Activated naive CD4-positive, alpha-beta T cell (primary cell): ENCODE measurements around the gene DGKD.

ENCODE experiments used
- DNase-seq, 4 experiments: peaks; one replicate each; lab custom pipeline; 2025; lab: John Stamatoyannopoulos, UW

The DGKD gene

DNA sequence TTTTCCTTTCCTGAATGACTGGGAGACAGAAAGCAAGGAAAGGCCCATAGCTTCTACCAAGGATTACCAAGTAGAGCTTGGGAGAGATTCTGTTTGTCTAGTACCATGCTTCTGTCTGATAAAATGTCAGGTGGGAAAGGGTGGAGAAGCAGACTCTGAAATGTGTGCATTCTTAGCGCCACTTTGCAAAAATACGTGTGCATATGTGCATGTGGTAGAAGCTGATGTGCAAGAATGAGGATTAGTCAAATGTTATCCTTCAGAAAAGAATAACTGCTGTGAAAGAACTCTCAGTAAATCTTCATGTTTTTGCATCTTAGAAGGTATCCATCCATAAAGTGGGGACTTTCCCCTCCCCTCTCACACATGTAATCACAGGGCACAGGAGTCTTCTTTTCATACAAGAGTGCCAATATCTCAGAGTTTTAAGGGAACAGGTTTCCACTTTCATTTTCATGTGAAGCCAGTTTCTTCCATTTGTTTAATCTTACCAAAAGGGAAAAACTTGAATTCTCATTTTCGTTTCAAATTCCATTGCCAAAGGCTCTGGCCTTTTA lies 15.4 kb upstream of the DGKD start:
- DNase-seq, result no peak

DNA sequence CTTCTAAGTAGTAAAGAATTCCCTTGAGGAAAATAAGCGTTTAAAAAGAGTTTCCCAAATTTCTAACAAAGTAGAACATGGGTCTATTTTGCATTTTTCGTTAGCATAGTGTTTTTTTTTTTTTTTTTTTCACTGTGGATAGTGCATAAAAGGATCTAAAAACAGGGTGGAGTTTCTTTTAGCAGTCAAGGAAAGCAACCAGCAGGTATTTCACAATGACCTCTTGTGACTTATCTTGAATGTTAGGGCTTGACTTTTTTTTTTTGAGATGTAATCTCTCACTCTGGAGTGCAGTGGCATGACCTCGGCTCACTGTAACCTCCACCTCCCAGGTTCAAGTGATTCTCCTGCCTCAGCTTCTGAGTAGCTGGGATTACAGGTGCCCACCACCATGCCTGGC lies 14.9 kb upstream of the DGKD start:
- no peak for DNase-seq

DNA sequence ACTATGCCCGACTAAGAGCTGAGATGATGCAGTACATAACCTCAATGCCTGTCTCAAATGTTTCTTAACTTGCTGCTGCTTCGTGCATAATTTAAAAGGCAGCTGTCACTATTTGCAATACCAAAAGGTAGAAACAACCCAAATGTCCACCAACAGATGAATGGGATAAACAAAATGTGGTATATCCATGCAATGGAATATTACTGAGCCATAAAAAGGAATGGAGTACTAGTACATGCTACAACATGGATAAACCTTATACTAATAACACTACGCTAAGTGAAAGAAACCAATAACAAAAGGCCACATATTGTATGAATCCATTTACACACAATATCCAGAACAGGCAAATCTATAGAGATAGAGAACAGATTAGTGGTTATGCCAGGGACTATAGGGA lies 13.0 kb upstream of the DGKD start:
- DNase-seq, result no peak

DNA sequence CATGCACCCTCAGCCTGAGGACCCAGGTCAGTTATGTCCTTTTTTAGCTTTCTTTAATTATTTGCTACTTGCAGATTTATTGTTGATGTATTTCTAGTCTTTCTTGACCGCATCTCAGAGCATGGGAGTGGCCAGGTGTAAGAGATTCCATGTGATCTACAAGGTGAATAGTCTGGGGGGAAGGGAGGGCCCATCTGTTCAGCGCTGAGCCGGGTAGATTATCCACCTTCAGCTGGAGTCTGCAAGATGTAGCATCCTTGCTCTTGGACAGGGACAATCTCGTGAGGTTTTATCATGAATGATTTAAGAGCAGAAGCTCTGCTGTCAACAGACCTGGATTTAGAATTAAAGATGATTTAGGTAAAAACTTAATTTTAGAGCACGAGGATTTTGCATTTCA lies 12.0 kb upstream of the DGKD start:
- no peak for DNase-seq

DNA sequence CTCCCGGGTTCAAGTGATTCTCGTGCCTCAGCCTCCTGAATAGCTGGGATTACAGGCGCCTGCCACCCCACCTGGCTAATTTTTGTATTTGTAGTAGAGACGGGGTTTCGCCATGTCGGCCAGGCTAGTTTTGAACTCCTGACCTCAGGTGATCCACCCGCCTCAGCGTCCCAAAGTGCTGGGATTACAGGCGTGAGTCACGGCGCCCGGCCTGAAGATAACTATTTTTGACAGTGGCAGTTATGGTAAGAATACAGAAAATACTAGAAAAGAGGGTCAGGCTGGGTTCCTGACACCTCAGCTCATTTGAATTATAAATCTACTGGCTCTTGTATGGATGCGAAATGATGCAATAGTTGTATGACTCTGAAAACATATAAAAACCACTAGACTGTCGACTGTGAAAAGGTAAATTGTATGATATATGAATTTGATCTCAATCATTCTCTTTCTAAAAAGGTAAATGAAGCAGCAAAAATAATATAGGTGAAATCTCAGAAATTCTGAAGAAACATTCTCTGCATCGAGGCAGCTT lies 11.1 kb upstream of the DGKD start:
- DNase-seq, result no peak

DNA sequence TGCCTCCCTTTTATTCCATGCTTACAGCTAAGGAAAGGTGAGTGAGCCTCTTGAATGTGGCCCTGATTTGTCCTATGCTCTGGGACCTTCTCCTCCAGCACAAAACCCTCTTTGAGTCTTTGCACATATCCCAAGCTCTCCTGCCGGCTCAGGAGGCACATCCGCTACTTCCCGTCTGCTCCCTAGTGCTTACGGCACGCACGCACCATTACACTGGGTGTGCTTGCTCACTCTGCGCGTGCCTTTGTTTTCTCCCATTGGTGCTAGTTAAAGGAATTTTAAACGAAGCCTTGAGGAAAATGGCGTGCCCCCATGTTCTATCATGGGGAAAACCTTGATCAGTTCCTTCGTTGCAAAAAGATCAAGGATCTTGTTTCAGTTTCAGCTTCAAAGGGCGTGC lies 7.9 kb upstream of the DGKD start:
- DNase-seq, result no peak

DNA sequence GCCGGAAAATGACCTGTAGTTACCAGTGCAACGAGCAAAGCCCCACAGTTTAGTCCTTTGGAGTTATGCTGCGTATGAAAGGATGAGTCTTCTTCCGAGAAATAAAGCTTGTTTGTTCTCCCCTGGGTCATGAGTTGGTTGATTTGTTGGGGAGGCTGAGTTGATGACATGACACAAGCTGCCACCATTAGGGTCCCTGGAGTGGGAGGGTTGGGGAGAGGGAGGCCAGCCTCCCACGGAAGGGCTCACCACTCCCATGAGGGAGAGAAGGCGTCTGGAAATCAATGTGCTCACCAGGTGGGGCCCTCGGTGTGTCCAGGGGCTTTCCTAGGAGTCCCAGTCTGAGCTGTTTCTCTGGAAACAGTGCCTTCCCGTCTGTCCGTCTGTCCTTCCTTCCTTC lies 7.4 kb upstream of the DGKD start:
- no peak for DNase-seq

DNA sequence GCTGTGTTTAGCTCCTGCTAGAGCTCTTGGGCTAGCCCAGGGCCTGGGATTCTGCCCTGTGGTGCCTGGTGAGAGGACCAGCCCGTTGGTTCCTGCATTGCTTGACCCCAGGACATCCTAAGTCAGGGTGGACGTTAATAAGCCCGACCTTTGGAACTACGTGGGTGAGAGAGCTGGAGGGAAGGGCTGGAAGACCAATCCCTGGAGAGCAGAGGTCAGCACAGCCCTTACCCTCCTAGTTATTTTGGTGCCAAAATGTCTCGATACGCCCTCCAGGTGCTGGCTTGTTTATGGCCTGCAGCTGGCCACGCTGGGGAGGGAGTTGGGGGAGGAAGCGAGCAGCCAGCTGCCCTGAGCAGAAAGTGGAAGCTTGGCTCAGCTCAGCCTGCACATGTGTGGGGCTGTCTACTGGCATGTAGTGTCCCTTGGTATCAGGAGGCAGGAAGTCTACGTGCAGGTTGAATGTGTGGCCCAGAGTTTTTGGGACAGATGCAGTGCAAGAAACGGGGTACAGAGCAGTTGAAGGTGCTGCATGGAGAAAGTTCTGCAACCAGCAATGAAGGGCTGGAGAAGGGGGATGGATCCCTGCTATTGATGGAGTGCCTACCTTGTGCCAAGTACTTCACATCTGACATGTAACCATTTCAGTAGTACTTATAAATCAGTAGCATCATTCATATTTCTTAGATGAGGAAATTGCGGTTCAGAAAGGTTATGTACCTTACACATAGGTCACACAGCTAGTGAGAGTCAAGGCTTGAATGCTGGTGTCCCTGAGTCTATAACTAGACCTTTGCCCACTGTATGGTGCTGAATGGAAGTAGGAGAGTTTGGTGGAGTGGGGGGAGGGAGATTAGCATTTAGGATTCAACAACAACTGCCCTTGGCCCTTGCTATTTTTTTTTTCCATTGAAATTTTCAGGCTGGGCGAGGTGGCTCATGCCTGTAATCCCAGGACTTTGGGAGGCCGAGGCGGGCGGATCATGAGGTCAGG lies 5.0 kb upstream of the DGKD start:
- no peak for DNase-seq

DNA sequence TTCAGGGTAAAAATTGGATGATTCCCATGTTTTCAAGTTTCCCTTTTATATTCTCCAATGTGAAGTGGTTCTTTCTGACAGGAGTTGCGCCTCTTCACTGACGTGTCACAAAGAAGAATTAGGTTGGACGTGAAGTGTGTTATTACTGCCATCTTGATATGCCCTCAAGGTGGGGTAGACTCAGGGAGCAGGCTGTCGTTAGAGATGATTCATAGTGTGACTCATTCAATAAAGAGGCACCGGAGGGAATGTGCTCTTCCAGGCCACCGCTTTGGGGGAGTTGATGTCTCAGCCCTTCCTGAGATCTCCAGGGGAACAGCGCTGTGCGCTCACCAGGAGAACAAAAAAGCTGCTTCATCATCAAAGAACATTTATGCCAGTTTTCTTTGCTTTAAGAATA lies 3.6 kb upstream of the DGKD start:
- no peak for DNase-seq

DNA sequence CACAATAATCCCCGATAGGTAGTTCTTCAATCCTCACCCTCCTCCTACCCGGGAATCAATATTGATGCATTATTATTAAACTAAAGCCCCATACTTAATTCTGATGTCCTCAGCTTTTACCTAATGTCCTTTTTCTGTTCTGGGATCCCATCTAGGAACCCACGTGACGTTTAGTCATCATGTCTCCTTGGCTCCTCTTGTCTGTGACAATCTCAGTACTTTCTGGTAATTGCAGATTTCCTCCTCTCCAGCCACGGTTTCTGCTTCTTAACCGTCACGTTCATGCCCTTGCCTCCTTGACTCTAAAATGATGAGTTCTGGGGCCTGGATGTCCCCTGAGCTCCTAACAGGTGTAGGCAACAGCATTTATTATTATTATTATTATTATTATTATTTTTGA lies 2.9 kb upstream of the DGKD start:
- no peak for DNase-seq

DNA sequence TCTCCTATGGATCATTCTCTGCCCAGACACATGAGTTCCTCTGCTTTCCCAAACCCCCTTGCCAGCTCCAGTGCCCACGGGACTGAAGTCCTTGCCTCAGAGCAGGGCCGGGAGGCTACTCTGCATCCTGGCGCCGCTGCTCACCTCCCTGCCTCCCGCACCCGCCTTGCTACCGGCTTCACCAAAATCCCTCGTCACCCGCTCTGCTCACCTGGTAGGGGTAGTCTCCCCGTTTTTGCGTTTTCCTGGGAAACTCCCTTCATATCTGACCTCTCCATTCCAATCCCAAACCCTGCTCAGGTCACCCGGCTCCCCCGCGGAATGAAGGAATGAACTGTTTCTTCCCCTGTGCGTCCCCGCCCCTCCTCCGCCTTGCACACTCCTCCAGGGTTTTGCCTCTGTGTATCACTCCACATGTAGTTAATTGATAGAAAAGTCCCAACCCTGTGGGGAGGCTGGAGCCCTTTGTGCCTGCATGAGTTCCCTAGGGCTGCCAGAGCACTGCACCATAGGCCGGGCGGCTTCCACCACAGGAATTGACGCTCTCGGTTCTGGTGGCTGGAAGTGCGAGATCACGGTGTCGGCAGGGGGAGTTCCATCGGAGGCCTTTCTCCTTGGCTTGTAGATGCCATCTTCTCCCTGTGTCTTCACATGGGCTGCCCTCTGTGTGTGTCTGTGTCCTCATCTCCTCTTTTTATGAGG lies 2.0 kb upstream of the DGKD start:
- no peak for DNase-seq

DNA sequence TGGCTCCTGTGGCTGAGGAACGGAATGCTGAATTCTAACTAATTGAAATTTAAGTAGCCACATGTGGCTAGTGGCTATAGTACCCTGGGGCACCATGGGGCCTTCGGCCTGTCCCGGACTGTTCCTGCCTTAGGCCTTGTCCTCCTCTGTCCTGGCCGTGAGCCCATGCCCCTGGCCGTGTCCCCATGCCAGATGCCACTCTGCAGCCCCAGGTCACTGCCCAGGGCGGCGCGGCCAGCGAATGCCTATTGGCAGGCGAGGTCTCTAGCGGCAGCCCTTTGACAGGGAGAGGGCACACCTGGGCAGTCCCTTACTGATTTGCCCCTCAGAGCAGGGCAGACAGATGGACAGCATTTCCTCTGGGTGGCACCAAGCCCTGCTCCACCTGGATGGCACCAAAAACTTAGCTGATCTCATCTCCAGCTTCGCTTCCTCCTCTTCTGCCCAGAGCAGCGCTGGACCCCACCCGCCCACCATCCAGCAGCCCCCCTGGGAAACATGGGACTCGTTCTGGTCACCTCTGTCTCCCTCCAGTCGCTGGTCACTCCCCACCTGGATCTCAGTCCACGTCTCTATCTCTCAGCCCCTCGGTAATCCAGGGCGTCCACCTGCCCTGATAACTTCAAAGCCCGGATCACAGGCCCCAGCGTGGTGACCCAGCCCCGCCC lies 1.1 kb upstream of the DGKD start:
- DNase-seq, result no peak

DNA sequence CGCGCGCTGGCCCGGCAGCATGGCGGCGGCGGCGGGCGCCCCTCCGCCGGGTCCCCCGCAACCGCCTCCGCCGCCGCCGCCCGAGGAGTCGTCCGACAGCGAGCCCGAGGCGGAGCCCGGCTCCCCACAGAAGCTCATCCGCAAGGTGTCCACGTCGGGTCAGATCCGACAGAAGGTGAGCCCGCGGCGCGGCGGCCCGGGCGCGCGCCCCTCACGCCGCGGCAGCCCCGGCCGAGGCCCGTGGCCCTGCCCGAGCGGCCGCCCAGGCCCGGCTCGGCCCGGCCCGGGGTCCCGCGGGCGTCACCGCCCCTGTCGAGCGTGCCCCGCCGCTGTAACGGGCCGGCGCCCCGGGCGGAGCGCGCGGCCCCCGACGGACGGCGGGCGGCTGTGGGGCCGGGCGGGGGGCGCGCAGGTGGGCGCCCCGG lies 218 bp downstream of the DGKD start:
- no peak for DNase-seq

DNA sequence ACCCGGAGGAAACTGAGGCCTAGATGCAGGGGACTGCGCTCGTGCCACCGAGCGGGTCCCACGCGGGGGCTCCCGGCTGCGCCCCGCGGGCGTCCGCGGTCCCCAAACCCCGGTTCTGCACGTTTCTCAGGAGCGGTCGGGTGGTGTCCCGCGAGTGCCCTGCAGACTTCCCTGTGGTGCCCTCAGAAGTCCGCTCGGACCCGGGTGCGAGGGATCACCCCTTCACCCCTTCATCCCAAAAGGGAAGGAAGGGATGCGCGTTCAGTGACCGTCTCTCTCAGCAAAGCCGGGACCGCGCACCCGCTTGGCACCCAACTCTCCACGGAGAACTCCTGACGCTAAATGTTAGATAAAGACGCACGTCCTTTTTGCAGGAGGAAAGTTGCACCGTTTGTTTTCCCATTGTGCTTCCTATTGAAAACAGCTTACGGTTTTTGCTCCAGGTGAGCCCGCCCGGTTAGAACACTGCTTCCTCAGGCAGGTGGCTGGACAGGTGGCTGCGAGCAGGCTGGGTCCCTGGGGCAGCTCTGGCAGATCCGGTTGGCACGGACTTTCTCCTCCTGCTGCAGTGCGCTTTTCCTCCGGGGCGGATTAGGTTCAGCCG lies 779 bp downstream of the DGKD start:
- no peak for DNase-seq

DNA sequence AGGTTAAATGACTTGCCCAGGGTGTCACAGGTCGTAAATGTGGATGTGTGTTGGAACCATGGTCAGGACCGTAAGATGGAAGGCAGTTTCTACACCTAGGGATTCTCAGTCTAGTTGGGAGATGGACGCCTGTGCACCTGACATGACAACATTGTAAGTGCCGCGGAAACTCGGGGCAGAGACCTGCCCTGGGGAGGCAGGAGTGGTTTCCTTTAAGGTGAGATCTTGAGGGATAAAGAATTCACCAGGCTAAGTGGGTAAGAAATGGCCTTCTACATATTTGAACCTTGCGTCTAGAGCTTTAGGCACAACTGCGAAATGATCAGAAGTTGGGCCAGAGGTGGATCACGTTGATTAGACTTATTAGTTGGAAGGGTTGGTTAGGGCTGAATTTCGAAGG lies 1.6 kb downstream of the DGKD start:
- DNase-seq, result no peak

DNA sequence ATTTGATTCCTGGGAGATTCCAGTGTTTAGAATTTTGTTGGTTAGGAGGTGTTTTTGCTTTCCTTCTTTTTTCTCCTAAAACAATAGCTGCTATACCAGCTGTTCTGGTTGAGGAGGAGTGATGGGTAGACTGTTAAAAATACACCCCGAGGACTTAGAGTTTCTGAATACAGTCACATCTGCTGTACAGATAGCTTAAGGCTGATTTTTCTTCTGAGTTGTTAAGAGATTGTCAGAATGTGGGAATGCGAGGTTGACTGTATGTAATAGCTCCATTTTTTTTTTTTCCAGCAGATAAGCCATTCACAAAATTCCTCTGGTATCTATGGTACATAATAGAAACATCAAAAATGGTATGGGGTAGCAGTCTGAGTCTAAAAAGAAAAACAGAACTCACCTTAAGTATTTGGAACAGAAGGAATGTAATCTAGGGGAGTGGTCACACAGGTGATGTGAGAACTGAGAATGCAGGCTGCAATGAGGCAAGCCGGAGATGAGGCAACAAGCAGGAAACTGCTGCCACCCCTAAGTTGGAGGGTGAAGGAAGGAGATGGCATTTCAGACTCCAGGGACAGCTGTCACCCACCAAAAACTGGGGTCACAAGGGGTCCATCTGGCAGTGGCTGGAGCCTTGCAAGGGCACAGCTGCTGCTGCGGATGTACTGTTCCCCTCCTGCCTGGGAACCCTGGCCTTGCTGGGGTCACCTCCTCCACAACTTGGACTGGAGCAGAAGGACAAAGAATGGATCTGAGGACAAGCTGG lies 2.4 kb downstream of the DGKD start:
- no peak for DNase-seq

DNA sequence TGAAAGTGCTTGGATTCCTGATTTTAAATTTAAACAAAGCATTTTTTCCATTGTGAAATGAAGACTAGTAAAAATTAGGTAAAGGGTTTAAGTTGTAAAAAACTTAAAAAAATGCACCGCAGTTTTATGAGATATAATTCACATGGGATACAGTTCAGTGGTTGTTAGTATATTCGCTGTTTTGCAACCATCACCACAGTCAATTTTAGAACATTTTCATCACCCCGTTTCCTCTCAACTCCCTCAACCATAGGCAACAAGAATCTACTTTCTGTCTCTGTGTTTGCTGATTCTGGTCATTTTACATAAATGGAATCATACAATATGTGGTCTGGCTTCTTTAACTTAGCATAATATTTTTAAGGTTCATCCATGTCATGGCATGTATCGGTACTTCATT lies 4.0 kb downstream of the DGKD start:
- no peak for DNase-seq

DNA sequence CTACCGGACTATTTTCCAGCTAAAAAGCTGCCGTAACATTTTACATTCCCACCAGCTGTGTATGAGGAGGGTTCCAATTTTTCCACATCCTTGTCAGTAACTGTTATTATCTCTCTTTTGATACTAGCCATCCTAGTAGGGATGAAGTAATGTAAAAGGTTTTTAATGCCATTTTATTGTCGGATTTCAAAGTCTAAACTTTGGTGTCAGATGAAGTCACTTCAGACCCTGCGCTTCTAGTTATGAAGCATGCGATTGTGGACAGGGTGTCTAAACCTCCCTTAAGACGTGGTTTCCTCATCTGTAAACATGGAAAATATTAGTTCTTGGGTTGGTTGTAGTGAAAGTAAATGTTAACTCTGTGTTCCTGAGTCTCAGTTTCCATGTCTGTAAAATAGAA lies 4.7 kb downstream of the DGKD start:
- no peak for DNase-seq

DNA sequence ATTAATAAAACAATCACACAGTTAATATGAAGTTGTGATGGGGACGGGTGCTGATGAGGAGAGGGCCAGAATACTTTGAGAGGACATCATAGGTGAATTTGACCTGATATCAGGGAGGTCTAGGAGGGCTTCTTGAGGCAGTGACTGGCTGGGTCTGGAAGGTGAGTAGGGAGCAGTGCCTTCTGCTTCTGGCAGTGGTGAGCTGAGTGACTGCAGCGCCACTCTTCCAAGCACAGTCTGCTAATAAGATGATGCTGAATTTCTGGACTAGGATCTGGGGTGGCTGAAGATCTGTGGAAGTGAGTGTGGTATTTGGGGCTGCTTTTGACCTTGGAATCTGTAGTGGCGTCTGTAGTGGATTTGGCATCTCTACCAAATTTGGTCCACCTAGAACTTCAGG lies 5.5 kb downstream of the DGKD start:
- DNase-seq, result no peak

DNA sequence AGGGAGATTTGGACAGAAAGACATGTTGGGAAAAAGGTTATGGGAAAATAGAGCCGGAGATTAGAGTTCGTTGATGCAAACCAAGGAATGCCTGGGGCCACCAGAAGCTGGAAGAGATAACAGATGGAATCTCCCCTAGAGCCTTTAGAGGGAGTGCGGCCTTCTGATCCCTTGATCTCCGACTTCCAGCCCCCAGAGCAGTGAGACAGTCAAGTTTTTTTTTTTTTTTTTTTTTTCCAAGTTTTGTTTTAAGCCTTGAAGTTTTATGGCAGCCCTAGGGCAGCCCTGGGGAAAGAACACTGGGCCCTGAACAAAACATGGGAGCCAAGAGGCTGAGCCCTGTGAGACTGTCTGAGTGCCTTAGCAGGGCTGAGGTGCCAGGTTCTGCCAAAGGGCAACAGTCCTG lies 6.5 kb downstream of the DGKD start:
- no peak for DNase-seq

DNA sequence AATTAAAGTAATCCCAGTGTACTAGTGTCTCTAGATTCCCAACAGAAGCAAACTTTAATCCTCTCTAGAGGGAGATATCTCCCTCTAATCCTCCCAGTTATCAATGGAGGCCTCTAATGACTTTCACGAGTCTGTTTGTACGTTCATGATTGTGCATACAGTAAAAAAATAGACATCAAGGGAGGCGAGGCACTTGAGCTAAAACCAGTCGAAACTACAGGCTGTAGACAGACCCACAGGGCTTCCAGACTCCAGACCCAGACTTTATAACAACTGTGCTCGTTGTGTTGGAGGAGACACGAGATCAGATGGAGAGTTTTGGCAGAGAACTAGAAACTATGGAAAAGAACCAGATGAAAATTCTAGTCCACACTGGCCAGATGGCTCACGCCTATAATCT lies 7.0 kb downstream of the DGKD start:
- no peak for DNase-seq
